Measurements from ENCODE around the gene CCDC80. TPM values are rescaled to one million over a fixed set of nuclear protein-coding genes. Genes with fewer than 3 reads are reported as not detected.

Gene CCDC80
- total RNA-seq, 1 donor from 2014 or later = 9.1 TPM

DNA sequence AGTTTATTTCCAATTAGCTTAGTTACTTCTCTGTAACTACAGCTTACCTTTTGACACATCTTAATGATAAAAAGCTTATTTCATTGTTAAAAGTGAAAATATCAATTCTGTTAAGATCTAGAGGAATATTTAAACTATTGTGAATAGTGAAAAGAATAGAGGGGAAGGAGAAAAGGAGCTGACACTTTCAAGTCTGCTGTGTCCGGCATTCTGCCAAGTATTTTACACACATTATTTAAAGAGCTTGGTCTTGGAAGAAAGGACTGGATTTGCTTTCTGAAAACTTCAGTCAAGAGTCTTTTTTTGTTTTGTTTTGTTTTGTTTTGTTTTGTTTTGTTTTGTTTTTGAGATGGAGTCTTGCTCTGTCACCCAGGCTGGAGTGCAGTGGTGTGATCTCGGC lies 34.8 kb downstream of the CCDC80 start:
- Mint-ChIP-seq H3K4me1 (ENCODE audit: low read depth) (no peaks in the 10 kb centered on the region), H3K36me3 (ENCODE audit: insufficient read depth) (no peaks in the 10 kb centered on the region), H3K27me3 (no peaks in the 10 kb centered on the region), H3K4me3 (ENCODE audit: low read depth) (no peak overlapping the region), H3K9me3 (ENCODE audit: low read depth) (no peaks in the 10 kb centered on the region), H3K27ac (no peak overlapping the region)
- TF ChIP-seq, protein P1, sequence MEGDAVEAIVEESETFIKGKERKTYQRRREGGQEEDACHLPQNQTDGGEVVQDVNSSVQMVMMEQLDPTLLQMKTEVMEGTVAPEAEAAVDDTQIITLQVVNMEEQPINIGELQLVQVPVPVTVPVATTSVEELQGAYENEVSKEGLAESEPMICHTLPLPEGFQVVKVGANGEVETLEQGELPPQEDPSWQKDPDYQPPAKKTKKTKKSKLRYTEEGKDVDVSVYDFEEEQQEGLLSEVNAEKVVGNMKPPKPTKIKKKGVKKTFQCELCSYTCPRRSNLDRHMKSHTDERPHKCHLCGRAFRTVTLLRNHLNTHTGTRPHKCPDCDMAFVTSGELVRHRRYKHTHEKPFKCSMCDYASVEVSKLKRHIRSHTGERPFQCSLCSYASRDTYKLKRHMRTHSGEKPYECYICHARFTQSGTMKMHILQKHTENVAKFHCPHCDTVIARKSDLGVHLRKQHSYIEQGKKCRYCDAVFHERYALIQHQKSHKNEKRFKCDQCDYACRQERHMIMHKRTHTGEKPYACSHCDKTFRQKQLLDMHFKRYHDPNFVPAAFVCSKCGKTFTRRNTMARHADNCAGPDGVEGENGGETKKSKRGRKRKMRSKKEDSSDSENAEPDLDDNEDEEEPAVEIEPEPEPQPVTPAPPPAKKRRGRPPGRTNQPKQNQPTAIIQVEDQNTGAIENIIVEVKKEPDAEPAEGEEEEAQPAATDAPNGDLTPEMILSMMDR (IDR thresholded peaks at IDR 0.05; ENCODE audit: unreplicated experiment) = no peak
- no peak for DNase-seq (ENCODE audit: low spot score, unreplicated experiment)

DNA sequence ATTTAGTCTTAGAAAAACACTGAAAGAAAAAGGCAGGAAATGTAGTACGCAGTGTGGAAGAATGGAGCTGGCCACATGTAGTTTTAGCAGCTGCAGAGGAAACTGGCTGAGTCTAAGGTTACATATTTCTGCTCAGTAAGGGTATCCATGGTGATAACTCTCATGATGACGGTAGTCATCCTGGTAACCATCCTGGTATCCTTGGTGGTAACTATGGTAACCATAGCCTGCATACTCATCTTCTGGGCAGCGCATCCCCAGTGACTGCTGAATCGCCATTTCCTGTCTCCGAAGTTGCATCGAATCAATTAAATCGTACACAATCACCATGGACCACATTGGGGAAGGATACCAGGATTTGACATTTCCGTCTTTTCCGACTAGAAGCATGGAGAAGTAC lies 35.7 kb downstream of the CCDC80 start:
- Mint-ChIP-seq H3K9me3 (ENCODE audit: low read depth) (no peaks in the 10 kb centered on the region), H3K27me3 (no peaks in the 10 kb centered on the region), H3K4me1 (ENCODE audit: low read depth) (no peaks in the 10 kb centered on the region), H3K4me3 (ENCODE audit: low read depth) (no peak overlapping the region), H3K36me3 (ENCODE audit: insufficient read depth) (no peaks in the 10 kb centered on the region), H3K27ac (no peak overlapping the region)
- DNase-seq (ENCODE audit: low spot score, unreplicated experiment) = no peak
- TF ChIP-seq, protein P1 (IDR thresholded peaks at IDR 0.05; ENCODE audit: unreplicated experiment) = no peak

DNA sequence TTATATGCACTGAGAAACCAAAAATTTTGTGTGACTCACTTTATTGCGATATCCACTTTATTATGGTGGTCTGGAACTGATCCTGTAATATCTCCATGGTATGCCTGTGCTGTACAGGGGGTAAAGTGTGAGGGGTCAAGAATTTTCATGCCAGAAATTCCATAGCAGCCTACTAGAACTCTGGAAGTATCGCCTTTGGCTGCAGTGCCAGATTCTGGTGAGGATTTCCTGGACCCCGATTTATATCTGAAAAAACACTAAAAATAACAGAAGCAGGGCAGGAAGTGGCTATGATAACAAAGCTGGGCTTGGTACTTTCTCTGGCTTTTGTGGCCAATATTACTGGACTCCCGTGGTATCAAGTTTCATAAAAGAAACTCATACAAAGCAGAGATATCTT lies 36.4 kb downstream of the CCDC80 start:
- Mint-ChIP-seq H3K9me3 (ENCODE audit: low read depth) (no peaks in the 10 kb centered on the region), H3K27ac (no peak overlapping the region), H3K27me3 (no peaks in the 10 kb centered on the region), H3K4me1 (ENCODE audit: low read depth) (no peaks in the 10 kb centered on the region), H3K4me3 (ENCODE audit: low read depth) (no peak overlapping the region), H3K36me3 (ENCODE audit: insufficient read depth) (no peaks in the 10 kb centered on the region)
- no peak for DNase-seq (ENCODE audit: low spot score, unreplicated experiment)
- TF ChIP-seq, protein P1 (IDR thresholded peaks at IDR 0.05; ENCODE audit: unreplicated experiment) = no peak

DNA sequence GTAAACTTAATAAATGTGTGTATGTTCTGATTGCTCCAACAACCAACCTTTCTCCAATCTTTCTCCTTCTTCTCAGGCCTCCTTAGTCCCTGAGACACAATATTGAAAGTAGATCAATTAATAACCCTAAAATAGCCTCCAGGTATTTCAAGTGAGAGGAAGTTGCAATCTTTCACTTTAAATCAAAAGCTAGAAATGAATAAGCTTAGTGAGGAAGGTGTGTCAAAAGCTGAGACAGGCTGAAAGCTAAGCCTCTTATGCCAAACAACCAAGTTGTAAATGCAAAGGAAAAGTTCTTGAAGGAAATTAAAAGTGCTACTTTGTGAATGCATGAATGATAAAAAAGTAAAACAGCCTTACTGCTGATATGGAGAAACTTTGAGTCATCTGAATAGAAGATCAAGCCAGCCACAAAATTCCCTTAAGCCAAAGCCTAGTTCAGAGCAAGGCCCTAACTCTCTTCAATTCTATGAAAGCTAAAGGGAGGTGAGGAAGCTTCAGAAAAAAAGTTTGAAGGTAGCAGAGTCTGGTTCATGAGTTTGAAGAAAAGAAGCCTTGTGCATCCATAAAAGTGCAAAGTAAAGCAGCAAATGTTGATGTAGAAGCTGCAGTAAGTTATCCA lies 38.6 kb downstream of the CCDC80 start:
- H3K4me1 Mint-ChIP-seq (ENCODE audit: low read depth) = no peaks in the 10 kb centered on the region
- DNase-seq (ENCODE audit: low spot score, unreplicated experiment) = no peak
- no peaks in the 10 kb centered on the region for H3K27me3 Mint-ChIP-seq
- no peaks in the 10 kb centered on the region for H3K9me3 Mint-ChIP-seq (ENCODE audit: low read depth)
- TF ChIP-seq, protein P1 (IDR thresholded peaks at IDR 0.05; ENCODE audit: unreplicated experiment) = no peak
- no peaks in the 10 kb centered on the region for H3K36me3 Mint-ChIP-seq (ENCODE audit: insufficient read depth)
- no peak overlapping the region for H3K27ac Mint-ChIP-seq
- H3K4me3 Mint-ChIP-seq (ENCODE audit: low read depth) = no peak overlapping the region

DNA sequence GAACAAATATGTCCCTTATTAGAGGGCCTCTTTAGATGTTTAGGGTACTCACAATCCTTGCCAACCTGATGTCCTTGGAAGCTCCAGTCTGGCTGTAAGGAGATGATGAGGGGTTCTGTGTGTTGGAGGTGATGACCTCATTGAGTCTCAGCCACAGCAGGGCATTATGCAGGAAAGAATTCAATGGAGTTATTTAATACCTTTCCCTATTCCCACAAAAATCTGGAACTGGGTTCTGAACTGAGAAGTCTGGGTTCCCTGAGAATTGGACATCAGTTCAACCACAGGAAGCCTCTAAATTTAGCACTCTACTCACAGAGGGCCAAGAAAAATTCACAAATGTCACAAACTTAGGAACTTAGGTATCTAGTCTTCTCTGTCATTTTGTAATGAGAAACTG lies 42.2 kb downstream of the CCDC80 start:
- Mint-ChIP-seq H3K4me3 (ENCODE audit: low read depth) (no peak overlapping the region), H3K27me3 (no peaks in the 10 kb centered on the region)

More for the DNA sequence above, 42.2 kb downstream of the CCDC80 start:
- Mint-ChIP-seq H3K27ac (no peak overlapping the region), H3K36me3 (ENCODE audit: insufficient read depth) (no peaks in the 10 kb centered on the region), H3K9me3 (ENCODE audit: low read depth) (no peaks in the 10 kb centered on the region), H3K4me1 (ENCODE audit: low read depth) (no peaks in the 10 kb centered on the region)
- TF ChIP-seq, protein P1 (IDR thresholded peaks at IDR 0.05; ENCODE audit: unreplicated experiment) = no peak
- no peak for DNase-seq (ENCODE audit: low spot score, unreplicated experiment)
